Hindlimb muscle (tissue), 1 donor: ENCODE data around the gene SHROOM1. TPM values are rescaled to one million over a fixed set of nuclear protein-coding genes. Genes with fewer than 3 reads are reported as not detected.
"Not testable (repeated sequence)": the region's sequence is repeated elsewhere in the genome, so short reads cannot be mapped to it uniquely, and the experiment has no call there.

Experiments
- DNase-seq: peaks from one replicate; pipeline ENCODE4 v3.0.0-alpha.2; 2013
- polyA plus RNA-seq: library from polyadenylated mRNA; unstranded; fragments of 120-200 nt; gene quantifications from one replicate; pipeline ENCODE4 v1.2.1, GENCODE V29; 2013; ENCODE audit not compliant: insufficient read length

The SHROOM1 gene
- polyA plus RNA-seq, 1 donor: 2.8 TPM

DNA sequence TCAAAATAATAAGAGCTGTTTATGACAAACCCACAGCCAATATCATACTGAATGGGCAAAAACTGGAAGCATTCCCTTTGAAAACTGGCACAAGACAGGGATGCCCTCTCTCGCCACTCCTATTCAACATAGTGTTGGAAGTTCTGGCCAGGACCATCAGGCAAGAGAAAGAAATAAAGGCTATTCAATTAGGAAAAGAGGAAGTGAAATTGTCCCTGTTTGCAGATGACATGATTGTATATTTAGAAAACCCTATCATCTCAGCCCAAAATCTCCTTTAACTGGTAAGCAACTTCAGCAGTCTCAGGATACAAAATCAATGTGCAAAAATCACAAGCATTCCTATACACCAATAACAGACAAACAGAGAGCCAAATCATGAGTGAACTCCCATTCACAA, 26.2 kb downstream of the SHROOM1 start:
- DNase-seq: not testable (repeated sequence)

DNA sequence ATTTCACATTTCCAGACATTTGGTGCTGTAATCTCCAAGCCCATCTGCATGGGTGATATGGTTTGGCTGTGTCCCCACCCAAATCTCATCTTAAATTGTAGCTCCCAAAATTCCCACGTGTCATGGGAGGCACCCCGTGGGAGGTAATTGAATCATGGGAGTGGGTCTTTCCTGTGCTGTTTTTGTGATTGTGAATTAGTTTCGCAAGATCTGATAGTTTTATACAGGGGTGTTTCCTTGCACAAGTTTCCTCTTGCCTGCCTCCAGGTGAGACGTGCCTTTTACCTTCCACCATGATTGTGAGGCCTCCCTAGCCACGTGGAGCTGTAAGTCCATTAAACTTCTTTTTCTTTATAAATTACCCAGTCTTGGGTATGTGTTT, 27.8 kb downstream of the SHROOM1 start:
- DNase-seq: not testable (repeated sequence)

DNA sequence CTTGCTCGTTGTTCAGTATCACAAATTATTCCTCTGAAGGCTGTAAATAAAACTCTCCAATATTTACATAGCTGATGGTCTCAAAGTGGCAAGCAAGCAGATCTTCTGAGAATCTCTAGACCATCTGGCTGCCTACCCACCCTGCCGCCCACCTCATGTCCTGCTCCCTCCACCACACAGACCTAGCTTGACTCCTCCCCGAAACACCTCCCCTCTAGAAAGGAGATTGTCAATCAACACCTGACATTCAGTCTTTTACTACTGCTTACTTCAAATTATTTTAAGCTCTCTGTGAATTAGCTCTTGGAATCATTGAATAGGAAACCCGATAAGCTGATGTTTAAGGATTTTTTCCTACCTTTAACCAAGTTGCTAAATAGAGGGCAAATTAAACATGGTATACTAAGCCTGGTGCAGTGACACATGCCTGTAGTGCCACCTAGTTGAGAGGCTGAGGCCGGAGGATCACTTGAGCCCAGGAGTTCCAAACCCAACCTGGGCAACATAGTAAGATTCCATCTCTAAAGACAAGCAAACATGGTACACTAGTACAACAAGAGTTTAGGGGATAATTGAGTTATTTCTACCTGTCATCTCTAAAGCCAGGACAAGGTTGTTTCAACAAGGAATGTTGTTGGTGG, 28.3 kb downstream of the SHROOM1 start:
- no peak for DNase-seq

DNA sequence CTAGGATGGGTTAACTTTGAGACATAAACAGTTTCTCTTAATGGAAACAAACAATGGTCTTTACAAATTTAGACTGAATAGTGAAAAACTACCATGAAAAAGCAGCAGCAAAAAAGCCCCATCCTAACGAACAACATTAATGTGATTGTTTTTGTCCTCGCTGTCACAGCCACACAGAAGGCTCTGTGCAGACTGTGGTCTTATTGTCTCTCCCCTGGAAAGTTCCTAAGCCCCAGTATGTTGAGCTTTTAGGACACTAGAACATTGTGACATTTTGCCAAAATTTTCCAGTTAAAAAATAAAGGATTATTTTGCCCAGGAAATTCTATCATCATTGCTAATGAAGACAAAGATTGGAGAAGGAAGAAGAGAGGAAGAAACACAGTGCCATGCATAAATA, 29.9 kb downstream of the SHROOM1 start:
- DNase-seq: no peak

DNA sequence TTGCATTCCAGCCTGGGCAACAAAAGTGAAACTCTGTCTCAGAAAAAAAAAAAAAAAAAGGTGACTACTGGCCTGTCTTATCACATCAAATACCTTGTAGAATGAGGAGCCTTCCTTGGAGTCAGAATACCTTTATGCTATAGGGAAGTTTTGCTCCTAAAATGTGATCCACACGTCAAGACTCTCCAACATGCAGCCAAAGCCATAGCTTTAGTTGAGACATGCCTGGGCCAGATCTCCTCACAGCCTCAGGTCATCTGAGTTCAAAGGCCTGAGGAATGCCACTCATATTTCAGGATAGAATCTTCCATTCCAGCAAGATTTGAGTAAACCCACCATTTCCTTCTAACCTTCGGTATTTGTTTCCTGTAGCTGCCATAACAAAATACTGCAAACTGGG, 31.1 kb downstream of the SHROOM1 start:
- no peak for DNase-seq

DNA sequence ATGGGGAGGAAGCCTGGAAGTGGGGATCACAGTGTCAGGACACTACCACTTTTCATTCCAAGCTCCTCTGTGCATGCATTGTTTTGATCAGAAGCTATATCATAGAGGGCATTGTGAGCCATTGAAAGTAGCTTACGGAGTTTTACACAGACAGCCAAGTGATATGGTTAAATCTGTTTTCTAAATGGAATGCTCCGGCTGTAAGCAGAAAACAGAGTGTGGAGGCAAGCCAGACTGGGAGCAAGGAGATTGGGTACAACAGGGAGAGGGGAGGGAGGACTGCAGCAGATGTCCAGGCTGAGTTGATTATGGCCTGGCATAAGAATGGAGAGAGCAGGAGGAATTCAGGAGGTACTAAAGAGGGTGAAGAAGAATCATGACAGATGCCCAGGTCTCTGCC, 32.8 kb downstream of the SHROOM1 start:
- no peak for DNase-seq

DNA sequence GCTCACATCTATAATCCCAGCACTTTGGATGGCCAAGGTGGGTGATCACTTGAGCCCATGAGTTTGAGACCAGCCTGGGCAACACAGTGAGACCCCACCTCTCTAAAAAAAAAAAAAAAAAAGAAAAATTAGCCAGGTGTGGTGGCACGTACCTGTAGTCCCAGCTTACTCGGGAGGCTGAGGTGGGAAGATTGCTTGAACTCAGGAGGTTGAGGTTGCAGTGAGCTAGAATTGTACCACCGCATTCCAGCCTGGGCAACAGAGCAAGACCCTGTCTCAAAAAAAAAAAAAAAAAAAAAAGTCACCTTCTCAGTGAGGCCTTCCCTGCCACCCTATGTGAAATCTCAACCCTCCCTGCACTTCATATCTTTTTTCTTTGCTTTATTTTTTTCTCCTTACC, 39.4 kb downstream of the SHROOM1 start:
- no peak for DNase-seq

DNA sequence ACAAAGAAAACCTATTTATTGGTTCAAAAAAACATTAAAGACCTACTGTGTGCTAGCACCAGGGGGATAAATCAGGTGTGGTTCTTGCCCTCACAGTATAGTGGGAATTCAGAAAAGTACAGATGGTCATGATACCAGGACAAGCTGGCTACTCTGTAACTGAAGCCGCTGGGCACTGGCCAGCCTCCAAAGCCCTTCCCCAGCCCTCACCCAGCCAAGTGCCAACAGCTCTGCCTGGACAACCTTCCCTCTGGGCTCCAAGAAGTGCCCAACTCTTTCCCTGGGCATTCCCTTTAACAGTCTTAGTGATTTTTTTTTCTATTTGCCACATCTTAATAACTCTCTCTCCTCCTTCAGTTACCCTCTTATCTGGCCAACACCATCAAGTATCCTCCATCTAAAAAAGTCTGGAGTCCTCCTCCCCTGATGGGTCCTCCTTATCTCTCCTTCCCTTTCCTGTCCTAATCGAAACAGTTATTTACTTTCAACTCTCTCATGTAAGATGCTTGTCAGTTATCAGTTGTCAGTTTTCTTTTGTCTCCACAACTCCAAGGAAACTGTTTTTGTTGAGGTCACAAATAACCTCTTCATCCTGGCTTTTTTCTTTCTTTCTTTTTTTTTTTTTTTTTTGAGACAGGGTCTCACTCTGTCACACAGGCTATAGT, 40.1 kb downstream of the SHROOM1 start:
- DNase-seq: no peak

DNA sequence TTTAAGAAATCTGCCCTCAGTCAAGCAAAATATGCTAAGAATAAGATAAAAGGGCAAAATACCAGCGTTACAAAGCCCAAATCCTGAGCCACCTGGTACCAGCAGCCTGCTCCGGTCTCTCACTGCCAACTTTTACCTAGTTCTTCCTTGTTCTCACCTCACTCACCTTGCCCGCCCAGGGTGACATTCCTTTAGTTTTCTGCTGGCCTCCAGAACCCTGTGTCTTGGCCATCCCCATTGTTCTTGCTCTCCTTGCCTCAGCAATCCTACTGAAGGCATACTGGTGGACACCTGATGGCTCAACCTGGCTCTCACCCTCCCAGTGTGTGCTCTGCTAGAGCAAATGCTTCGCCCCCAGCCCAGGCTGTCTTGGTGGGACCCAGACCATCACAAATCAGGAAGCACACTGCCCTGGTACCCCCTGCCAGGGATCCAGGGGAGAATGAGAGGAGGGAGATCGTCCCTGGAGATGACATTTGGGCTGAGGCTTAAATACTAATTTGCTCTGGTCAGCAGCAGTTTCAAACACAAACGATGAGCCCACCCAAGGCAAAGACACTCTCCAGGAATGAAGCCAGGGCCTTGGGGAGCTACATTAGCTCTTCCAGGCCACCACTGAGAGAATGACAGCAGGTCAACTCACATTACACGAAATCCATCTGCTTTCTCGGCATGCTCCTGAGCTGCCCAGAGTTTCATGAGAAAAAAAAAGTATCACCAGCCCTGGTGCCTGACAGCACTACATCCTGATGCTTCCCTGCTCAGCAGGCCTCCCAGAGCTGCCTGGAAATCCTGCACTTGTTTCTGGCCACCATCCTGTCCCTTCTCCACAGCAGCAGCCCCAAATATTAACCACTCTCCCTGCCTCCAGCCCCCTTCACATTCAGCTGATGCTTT, 41.2 kb downstream of the SHROOM1 start:
- DNase-seq: no peak

DNA sequence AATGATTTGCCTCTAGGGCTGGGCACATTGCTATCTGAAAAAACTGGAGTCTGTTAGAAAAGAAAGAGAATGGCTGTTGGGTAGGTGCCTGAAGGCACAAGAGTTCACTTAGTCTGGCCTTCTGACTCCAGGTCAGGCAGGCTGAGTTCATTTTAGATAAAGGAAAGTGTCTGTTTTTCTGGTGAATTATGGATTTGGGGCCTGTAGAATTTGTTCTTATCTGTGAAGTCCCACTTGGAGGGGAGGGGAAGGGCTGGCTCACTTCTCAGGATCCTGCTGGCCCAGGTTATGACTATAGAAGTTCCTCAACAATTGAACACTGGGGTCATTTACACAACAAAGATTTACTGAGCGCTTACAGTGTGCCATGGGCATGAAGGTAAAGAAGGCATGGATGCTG, 41.9 kb downstream of the SHROOM1 start:
- DNase-seq: no peak

DNA sequence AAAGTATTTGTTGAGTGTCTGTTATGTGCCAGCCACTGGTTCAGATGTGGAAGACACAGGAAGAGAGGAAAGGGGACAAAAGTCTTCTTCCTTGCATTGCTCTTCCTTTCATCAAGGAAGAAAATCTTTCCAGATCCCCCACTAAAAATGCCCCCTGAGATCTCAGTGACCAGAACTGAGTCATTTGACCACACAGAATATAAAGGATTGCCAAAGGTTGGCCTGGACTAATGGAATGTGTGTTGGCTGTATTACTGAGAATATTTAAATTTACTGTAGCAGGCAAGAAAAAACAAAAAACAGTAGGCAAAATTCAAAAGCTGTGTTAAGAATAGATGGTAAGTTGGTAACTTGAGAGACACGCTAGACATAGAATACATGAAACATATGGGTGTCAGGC, 43.4 kb downstream of the SHROOM1 start:
- no peak for DNase-seq

DNA sequence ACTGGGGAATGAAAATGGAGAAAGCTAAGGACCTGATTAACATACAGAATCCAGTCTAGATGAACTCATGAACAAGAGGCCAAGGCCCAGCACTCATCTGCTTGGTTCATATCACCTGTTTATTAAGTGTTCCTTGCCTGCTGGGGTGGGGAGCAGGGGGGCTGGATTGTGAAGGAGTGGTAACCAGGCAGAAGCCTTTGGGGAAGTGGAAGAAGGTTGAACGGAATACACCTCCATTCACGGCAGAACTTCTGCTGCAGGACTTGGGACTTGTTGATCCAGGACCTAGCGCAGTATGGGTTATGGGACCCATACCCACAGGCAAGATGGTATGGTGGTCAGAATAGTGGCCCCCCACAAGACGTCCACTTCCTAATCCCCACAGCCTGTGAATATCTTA, 44.6 kb downstream of the SHROOM1 start:
- DNase-seq: no peak

DNA sequence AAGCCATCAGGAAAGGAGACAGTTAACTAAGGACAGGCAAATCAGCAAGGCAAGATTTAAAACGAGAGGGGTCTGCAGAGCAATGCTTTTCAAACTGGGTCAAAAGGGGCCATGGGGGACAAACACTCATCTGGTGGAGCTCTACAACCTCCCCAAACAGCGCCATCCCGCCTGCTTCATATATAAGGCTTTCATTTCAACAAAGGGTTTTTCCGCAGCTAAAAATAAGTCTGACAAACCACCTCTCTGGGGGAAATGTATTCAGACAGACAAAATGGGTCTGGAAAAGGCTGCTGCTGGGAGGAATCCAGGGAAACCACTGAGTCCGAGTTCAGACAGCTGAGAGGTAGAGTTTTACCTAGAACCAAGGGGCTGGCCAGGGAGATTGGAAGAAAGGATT, 45.1 kb downstream of the SHROOM1 start:
- peak; percentile 45 for DNase-seq

DNA sequence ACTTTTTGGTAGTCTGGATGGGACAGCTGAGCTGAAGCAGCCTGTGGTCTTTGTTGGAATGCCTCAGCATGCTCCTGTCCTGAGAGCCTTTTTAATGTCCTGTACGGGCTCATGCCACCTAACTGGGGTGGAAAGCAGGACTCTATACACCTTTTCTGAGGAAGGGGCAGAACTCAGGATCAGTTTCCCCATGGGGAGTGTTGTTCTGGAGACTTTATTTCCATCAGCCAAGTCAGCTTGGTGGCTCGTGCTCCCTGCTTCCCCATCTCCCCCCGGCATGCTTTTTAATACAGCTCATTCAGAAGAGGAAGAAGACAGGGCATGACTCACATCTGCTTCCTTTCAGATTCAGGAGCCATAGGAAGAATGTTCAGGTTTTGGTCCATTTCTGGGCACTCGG, 48.3 kb downstream of the SHROOM1 start:
- no peak for DNase-seq

DNA sequence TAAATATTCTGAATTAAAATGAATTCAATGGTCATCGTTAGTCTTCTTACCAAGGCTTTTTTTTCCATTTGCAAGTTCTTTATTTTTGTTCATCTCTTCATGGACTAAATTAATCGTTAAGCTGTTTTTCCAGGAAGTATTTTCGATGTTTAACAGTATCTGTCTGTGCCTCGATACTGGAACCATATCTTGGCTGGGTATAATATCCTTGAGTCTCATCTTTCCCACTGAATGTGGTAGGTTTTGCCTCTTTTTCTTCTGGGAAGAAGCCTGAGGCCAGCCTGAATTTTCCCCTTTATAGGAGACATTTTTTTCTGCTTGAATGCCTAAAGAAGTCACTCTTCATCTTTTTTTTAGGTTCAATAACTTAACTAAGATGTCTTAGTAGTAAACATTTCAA, 49.4 kb downstream of the SHROOM1 start:
- DNase-seq: no peak

DNA sequence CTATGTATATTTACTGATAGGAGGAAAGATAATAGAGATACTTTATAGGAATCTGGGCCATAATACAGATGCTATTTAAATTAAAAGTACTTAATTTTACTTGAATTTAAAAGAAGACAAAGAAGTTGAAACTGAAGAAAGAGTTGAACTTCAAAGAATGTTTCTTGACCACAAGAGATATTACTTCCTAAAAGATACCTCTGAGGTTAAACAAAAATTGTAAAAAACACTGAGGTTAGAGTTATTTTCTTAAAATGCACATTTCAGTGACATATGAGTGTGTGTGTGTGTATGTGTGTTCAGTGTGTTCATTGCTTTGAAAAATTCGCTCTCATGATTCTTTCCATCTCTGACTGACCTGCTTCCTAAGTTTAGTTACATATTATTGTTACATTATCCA, 49.9 kb downstream of the SHROOM1 start:
- DNase-seq: no peak

DNA sequence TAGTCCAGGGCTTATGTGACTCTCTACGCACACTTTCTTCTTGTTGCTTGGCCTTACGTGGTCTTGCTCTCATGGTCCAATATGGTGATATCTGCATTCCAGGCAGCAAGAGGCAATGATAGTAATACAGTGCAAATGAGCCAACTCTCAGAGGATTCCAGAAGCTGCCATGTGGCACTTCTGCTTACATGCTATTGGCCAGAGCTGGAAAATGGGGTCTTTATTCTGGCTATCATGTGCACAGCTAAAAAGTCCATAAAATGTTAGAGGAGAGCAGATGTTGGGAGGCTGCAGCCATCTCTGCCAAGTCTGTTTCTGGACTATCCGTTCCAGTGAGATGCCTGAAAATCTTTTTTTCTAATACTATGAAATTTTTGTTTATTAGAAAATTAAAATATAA, 50.5 kb downstream of the SHROOM1 start:
- DNase-seq: no peak

DNA sequence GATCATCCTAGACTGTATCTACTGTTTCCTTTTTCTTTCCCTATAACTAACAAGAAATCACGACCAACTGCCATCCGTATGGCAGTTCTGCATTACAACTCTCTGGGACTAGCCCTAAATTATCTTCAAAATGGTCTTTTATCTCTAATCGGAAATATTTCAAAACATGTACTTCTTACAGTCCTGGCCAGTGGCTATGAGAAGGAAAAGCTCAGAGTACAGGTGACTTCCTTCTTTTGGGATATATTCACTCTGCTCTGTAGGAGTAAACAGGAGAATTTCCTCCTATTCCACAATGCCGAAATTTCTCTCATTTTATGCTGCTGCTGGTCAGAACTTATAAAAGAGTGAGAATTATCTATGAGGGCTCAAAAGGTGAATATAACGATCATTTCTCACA, 51.6 kb downstream of the SHROOM1 start:
- no peak for DNase-seq

DNA sequence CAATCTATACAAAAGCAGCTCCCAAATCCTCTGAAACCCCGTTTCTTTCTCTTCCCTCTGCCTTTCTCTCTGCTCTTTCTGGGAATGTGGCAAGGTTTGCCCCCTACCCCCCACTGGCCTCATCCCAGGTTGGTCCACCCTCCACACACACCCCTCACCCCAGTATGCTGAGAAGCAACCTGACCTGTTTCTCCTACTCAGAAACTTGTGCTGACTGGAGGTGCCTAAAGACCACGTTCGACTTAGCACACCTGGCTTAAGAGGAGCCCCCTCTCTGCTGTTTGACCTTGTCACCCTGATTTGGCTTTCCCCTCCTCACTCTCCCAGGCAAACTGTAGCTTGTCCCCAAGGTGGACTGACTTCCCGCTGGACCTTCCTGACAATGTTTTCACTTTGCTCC, 52.3 kb downstream of the SHROOM1 start:
- no peak for DNase-seq

DNA sequence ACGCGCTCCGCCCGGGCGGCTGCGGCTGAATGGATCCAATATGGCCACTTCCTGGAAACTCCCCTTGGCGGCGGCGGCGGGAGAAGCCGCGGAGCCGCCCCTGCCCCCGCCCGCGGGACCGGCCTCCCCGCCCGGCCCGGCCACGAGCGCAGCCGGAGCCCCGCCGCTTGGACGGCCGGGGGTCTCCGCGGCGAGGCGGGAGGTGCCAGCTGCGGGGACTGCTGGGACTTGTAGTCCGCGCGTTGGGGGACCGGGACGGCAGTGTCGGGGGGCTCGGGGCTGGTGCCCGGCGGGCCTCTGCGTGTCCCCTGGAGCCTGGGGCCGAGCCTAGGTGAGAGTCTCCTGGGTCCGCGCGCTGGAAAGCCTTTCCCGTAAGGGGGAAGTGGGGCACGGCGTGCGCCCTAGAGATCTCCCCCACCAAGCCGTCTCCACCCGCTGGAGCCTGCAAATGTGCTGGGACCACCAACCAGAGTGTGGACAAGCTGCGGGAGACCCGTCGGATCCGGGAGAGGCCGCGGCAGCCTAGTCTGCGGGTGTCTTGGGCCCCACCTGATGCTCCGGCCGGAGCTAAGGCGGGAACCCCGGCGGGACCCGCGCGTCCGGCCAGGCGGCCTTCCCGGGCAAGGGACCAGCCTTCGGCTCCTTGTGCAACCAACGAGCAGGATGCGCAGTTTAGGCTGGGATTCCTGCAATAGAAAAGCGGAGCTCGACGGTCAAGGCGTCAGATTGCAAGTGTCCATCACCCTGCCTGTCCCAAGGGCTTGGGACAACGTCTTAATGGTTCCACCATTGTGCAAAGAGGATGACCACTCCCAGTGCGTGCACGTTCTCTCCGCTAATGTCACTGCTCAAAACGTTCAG, 53.0 kb downstream of the SHROOM1 start, which contains the start of gene SEPTIN8:
SEPTIN8 (minus strand) TSS at position 31 of the 861 bp plus-strand sequence. CDS start 102 bp downstream, outside the sequence.
- DNase-seq: peak; percentile 68

DNA sequence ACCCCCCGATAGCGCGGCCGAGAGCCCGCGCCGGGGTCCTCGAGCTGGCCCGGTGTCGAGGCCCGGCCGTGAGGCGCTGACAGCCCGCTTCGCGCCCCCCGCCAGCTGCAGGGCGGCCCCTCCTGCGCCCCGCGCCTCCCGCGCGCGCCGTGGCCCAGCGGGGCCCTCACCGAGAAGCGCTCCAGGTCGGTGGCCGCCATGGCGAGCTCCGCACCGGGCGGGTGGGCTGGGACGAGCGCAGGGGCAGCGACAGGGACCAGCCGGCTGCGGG, 53.6 kb downstream of the SHROOM1 start:
- DNase-seq: no peak

DNA sequence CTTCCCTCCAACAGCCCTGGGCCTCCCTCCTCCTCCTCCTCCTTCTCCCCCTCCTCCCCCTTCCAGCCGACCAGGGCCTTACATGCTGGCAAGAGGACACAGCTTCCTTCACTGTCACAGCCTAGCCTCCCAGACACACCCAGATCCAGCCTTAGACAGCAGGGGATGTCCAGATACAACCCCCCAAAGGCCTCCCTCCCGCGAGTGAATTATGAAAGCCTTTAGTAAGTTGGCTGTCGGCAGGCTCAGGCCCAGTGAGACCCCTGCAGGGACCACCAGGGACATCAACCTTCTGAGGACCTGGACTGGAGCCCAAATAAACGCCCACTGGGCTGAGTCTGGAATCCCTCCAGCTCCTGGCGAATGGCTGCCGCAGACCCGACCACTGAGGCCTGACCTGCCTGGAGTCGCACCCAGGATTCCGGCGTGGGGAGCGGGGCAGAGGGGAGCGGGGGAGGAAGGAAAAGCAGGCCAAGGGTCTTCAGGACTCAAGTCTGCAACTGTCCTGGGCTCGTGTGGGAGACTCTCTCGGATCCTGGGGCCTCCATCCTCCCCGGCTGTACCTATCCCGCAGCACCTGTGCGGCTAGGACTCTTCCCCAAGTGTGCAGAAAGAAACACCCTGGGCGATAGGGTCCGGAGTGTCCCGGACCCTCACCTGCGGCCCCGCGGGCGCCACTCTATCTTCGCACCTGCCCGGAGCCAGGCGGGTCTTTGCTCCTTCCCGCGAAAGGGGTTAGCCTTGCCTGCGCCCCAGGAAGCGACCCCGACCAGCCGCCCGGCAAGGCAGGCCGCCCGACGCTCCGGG, 54.1 kb downstream of the SHROOM1 start:
- peak; percentile 40 for DNase-seq
